Measurements from ENCODE around the gene FAM13B. TPM values are rescaled to one million over a fixed set of nuclear protein-coding genes. Genes with fewer than 3 reads are reported as not detected.

The FAM13B gene
- total and polyA plus RNA-seq, 9 of the 15 experiments (the other 6 are each of a cell fraction or from before 2014, with no cell fraction given), result 2.3 to 21.6 (median 14.1) TPM

- TF ChIP-seq STAT6 (CRISPR knock-in tag; IDR thresholded peaks at IDR 0.05), result no peak
- no peak for TF ChIP-seq PPARD (CRISPR knock-in tag; IDR thresholded peaks at IDR 0.05)
- TF ChIP-seq E2F1 (CRISPR knock-in tag; IDR thresholded peaks at IDR 0.05), result no peak
- TF ChIP-seq NCOA6 (IDR thresholded peaks at IDR 0.05), result no peak
- TF ChIP-seq TCF15 (CRISPR knock-in tag; IDR thresholded peaks at IDR 0.05), result no peak
- no peak for TF ChIP-seq TGIF2 (CRISPR knock-in tag; IDR thresholded peaks at IDR 0.05)
- no peak for TF ChIP-seq PHTF2 (CRISPR knock-in tag; IDR thresholded peaks at IDR 0.05)
- no peak for TF ChIP-seq TCF7L2 (IDR thresholded peaks at IDR 0.05; ENCODE audit: low read depth, low read length)
- no peak for TF ChIP-seq RAD51 (IDR thresholded peaks at IDR 0.05; ENCODE audit: borderline replicate concordance, low read depth)
- no peak for TF ChIP-seq ZFP30 (CRISPR knock-in tag; IDR thresholded peaks at IDR 0.05; ENCODE audit: borderline replicate concordance)
- TF ChIP-seq FOXA3 (CRISPR knock-in tag; conservative IDR thresholded peaks at IDR 0.05 in 1 of 2, IDR thresholded peaks at IDR 0.05 in 1 of 2), result peak; percentile 82 to 89; a peak in 3 of 4 replicates
- no peak for TF ChIP-seq ZFPM2 (CRISPR knock-in tag; IDR thresholded peaks at IDR 0.05)
- TF ChIP-seq HNRNPK (IDR thresholded peaks at IDR 0.05; ENCODE audit: low read depth, low read length, poor library complexity, severe bottlenecking), result no peak
- TF ChIP-seq SMAD2 (IDR thresholded peaks at IDR 0.05; ENCODE audit: low read depth, low read length), result no peak
- no peak for TF ChIP-seq MEF2A (IDR thresholded peaks at IDR 0.05; ENCODE audit: control insufficient read depth, low read depth, low read length)
- no peak for TF ChIP-seq FOXP1 (CRISPR knock-in tag; IDR thresholded peaks at IDR 0.05)
- no peak for TF ChIP-seq HMGXB4 (CRISPR knock-in tag; IDR thresholded peaks at IDR 0.05)
- TF ChIP-seq DACH1 (IDR thresholded peaks at IDR 0.05; ENCODE audit: partially characterized antibody), result no peak
- no peak for TF ChIP-seq JUNB (CRISPR knock-in tag; conservative IDR thresholded peaks at IDR 0.05)
- no peak for TF ChIP-seq MITF (IDR thresholded peaks at IDR 0.05)
- no peak for TF ChIP-seq NFATC3 (IDR thresholded peaks at IDR 0.05)
- no peak for TF ChIP-seq HEY1 (CRISPR knock-in tag; IDR thresholded peaks at IDR 0.05; ENCODE audit: borderline replicate concordance)
- TF ChIP-seq KDM4B (IDR thresholded peaks at IDR 0.05; ENCODE audit: borderline replicate concordance in 2 of 2, low read depth in 1 of 2), result no peak
These were observed 35.1 kb downstream of the FAM13B start (continued) for GRCh38 chr5:137997726-137998213.
